GM12878 (cell line): Measurements from ENCODE around the gene SMARCC1.

ENCODE experiments used
- JUND ChIP-seq: IDR thresholded peaks from 2 replicates; pipeline ENCODE4 v1.6.1; 2012; ENCODE audit warnings: low read depth, mild to moderate bottlenecking, low read length, improper control_type of control experiment, moderate library complexity
- TCF12 ChIP-seq: IDR thresholded peaks from 2 replicates; pipeline ENCODE4 v1.6.1; 2011; ENCODE audit warnings: low read depth, mild to moderate bottlenecking, low read length
- TCF7 ChIP-seq: IDR thresholded peaks from 2 replicates; pipeline ENCODE4 v1.6.1; 2014; ENCODE audit warnings: antibody characterized with exemption, borderline replicate concordance
- TF ChIP-seq, protein P1 (sequence below), 3 experiments: IDR thresholded peaks in 2 of 3; conservative IDR thresholded peaks in 1 of 3; 2 replicates each; pipeline ENCODE4 v1.5.1; 2011; ENCODE audit warnings: low read depth in 3 of 3, low read length in 3 of 3, mild to moderate bottlenecking in 3 of 3, control low read depth in 2 of 3, moderate library complexity in 2 of 3, inconsistent platforms in 1 of 3, mixed read lengths in 1 of 3; ENCODE audit not compliant: control insufficient read depth in 2 of 3, insufficient read depth in 1 of 3; ENCODE audit errors: extremely low read depth in 1 of 3

DNA sequence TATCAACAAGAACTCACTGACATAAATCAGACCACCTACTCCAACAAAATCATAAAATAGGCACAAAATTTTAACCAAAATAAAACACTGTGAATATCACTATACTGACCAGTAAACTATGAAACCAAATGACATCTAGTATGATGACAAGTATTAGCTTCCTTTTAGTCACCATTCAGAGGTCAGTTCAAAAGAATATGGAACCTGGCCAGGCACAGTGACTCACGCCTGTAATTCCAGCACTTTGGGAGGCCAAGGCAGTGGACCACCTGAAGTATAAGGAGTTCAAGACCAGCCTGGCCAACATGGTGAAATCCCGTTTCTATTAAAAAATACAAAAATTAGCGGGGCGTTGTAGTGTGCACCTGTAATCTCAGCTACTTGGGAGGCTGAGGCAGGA is 65.8 kb downstream of the SMARCC1 start:
- TF ChIP-seq JUND (no peak), TCF12 (no peak), TCF7 (no peak)
- TF ChIP-seq, protein P1, sequence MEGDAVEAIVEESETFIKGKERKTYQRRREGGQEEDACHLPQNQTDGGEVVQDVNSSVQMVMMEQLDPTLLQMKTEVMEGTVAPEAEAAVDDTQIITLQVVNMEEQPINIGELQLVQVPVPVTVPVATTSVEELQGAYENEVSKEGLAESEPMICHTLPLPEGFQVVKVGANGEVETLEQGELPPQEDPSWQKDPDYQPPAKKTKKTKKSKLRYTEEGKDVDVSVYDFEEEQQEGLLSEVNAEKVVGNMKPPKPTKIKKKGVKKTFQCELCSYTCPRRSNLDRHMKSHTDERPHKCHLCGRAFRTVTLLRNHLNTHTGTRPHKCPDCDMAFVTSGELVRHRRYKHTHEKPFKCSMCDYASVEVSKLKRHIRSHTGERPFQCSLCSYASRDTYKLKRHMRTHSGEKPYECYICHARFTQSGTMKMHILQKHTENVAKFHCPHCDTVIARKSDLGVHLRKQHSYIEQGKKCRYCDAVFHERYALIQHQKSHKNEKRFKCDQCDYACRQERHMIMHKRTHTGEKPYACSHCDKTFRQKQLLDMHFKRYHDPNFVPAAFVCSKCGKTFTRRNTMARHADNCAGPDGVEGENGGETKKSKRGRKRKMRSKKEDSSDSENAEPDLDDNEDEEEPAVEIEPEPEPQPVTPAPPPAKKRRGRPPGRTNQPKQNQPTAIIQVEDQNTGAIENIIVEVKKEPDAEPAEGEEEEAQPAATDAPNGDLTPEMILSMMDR (IDR thresholded peaks at IDR 0.05 in 2 of 3, conservative IDR thresholded peaks at IDR 0.05 in 1 of 3; ENCODE audit: control insufficient read depth in 2 of 3, extremely low read depth in 1 of 3, insufficient read depth in 1 of 3, low read depth in 3 of 3, low read length in 3 of 3), result no peak
